Heart right ventricle (tissue), 16 donors: ENCODE results near the gene POLDIP3. TPM values are rescaled to one million over a fixed set of nuclear protein-coding genes. Genes with fewer than 3 reads are reported as not detected.
"Not testable (repeated sequence)": the region's sequence is repeated elsewhere in the genome, so short reads cannot be mapped to it uniquely, and the experiment has no call there.

ENCODE experiments used
- ATAC-seq, 8 donors: fragments of 200-7000 bp; cut with Tn5 transposase; one replicate each; pipeline ENCODE4 v1.9.1; 2020; ENCODE audit warnings: mild to moderate bottlenecking in 8 of 8, moderate library complexity in 8 of 8, moderate number of reproducible peaks in 1 of 8
- DNase-seq, 2 donors: peaks; one replicate each; pipeline ENCODE4 v3.0.0-alpha.2; 2020
- H3K27ac ChIP-seq, 10 donors: fragments of 200-600 bp; sonication (generic) in 2 of 10; one replicate each; pipeline versions ENCODE4 v1.5.0 to v1.8.0; 2020 to 2022; ENCODE audit warnings: mild to moderate bottlenecking in 3 of 10
- H3K27me3 ChIP-seq, 7 donors: fragments of 200-600 bp; one replicate each; pipeline ENCODE4 v1.8.0; 2021 to 2022; ENCODE audit warnings: mild to moderate bottlenecking in 2 of 7
- H3K36me3 ChIP-seq, 9 donors: fragments of 200-600 bp; sonication (generic) in 1 of 9; one replicate each; pipeline versions ENCODE4 v1.5.0 to v1.8.0; 2020 to 2022; ENCODE audit warnings: mild to moderate bottlenecking in 2 of 9
- H3K4me1 ChIP-seq, 9 donors: fragments of 200-600 bp; sonication (generic) in 1 of 9; one replicate each; pipeline versions ENCODE4 v1.5.0 to v1.8.0; 2020 to 2022; ENCODE audit warnings: mild to moderate bottlenecking in 4 of 9
- H3K4me3 ChIP-seq, 10 donors: fragments of 200-600 bp; sonication (generic) in 2 of 10; one replicate each; pipeline versions ENCODE4 v1.5.0 to v1.8.0; 2020 to 2022; ENCODE audit warnings: mild to moderate bottlenecking in 7 of 10, moderate library complexity in 2 of 10
- H3K9me3 ChIP-seq, 11 donors: fragments of 200-600 bp in 10 of 11; sonication (generic) in 2 of 11; one replicate each; pipeline versions ENCODE4 v1.5.0 to v1.8.0; 2013 to 2022; ENCODE audit warnings: mild to moderate bottlenecking in 2 of 11, control low read depth in 1 of 11, moderate library complexity in 1 of 11
- WGBS, 2 donors: extraction: QIAGEN DNeasy Blood & Tissue Kit; methylation state at CpG; one replicate each; pipeline ENCODE4 v1.1.7; 2013; ENCODE audit warnings: inconsistent platforms in 1 of 2; 5-methylcytosine and 5-hydroxymethylcytosine counted together
- intact Hi-C, 10 donors: fragments of 100-400 bp; cut with DNase I; formaldehyde crosslinking; loops; one replicate each; pipeline versions ENCODE4 v1.11.1 to v1.14.2; 2022
- polyA plus RNA-seq, 2 donors: library from polyadenylated mRNA; stranded (reverse); fragments of 200-250 nt; gene quantifications; one replicate each; pipeline ENCODE4 v1.2.3, GENCODE V29; 2013
- total RNA-seq, 10 donors: library from RNA; stranded (reverse); fragmentation: NEBNext Ultra II Directional in 3 of 10; extraction: Animal tissue kit (Norgen Biotek cat#: 25700) in 3 of 10; gene quantifications; one replicate each; pipeline versions ENCODE4 v1.2.1 to v1.2.4, GENCODE V29; 2021 to 2023
- TF ChIP-seq, protein P1 (sequence below), 9 donors: fragments of 200-600 bp; sonication (generic) in 2 of 9; IDR thresholded peaks; one replicate each; pipeline versions ENCODE4 v1.5.0 to v1.8.0; 2021 to 2022; ENCODE audit warnings: antibody characterized with exemption in 9 of 9, mild to moderate bottlenecking in 5 of 9, moderate library complexity in 1 of 9
- donor health status: Arrhythmogenic right ventricular cardiomyopathy.
- donor health status: ischemic (EF 13 %, LVEDD 7.1; RV severe dilation, severe dysfunction).
- donor health status: healthy with polysubstance abuse.
- donor health status: DM: no; HTN: yes; CAD: no.
- donor health status: DM: no; HTN: no; CAD: no.
- donor health status: ischemic (EF 25% LVEDD 6.9; RV normal size, moderate dysfunction).
- donor health status: ischemic (EF 25% LVEDD 5.7; RV mildly dilated, moderate dysfunction).
- donor health status: healthy.
- donor health status: DM: yes; HTN: yes; CAD: no.
- donor health status: Ischemic cardiomyopathy.
- donor health status: ischemic (EF 35%, LVEDD 5.7; RV mildly dilated, moderate dysfunction).
- donor health status: nonischemic (EF 11% LVEDD 7.7; RV severe dilation, severe dysfunction).
- donor health status: DM: yes; HTN: yes; CAD: no.
- donor health status: PGD.
- donor health status: ischemic (EF 29% LVEDD 5.4; RV normal size, mild dysfunction).
- donor health status: nonischemic (EF 23%, LVEDD 6.1; RV moderate dilation, normal function).

Gene POLDIP3
- total and polyA plus RNA-seq, 12 donors = 11.9 to 42.6 (median 32.5) TPM

DNA sequence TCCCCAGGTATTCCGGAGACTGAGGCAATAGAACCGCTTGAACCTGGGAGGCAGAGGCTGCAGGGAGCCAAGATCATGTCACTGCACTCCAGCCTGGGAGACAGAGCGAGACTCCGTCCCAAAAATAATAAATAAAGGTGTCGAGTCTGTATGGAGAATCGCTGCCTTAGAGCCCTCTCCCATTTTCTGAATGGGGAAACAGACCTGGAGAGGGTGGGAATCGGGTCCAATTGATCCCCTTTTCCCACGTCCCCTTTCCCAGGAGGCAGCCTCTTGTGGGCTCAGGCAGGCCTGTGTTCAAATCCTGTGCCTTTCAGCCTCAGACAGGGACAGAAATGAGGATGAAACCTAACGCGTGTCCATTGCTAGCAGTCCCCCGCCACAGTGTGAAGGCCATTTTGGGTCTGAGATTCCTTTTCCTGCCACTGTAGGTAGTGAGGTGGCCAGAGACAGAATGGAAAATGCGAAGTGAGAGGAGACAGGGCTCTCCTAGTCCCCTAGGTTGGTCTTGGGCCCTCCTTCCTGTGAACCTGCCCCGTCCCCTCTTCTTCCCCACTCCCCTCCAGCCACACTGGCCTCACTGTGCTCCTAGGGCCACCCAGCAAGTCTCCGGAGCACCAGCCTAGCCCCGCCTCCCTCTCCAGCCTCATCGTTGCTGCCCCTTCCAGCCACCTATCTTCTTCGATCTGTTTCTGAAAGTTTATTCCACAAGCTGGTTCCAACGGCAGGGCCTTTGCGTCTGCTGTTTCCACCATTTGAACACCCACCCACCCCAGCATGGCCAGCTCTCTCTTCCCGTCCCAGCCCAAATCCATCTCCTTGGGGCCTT lies 2.7 kb upstream of the POLDIP3 start:
- Histone ChIP-seq H3K4me1 (peaks cover 15 to 55% (median 41%) of the 10 kb centered on the region in 9 donors), H3K27ac (peak overlapping the region in 7 of 10 donors; percentile 14 to 98 (median 42)), H3K36me3 (peaks cover 0 to 32% (median 13%) of the 10 kb centered on the region in 9 donors), H3K27me3 (no peaks in the 10 kb centered on the region), H3K4me3 (no peak overlapping the region), H3K9me3 (no peaks in the 10 kb centered on the region)
- TF ChIP-seq, protein P1, sequence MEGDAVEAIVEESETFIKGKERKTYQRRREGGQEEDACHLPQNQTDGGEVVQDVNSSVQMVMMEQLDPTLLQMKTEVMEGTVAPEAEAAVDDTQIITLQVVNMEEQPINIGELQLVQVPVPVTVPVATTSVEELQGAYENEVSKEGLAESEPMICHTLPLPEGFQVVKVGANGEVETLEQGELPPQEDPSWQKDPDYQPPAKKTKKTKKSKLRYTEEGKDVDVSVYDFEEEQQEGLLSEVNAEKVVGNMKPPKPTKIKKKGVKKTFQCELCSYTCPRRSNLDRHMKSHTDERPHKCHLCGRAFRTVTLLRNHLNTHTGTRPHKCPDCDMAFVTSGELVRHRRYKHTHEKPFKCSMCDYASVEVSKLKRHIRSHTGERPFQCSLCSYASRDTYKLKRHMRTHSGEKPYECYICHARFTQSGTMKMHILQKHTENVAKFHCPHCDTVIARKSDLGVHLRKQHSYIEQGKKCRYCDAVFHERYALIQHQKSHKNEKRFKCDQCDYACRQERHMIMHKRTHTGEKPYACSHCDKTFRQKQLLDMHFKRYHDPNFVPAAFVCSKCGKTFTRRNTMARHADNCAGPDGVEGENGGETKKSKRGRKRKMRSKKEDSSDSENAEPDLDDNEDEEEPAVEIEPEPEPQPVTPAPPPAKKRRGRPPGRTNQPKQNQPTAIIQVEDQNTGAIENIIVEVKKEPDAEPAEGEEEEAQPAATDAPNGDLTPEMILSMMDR (IDR thresholded peaks at IDR 0.05) = no peak
- WGBS, 2 donors = 63 to 65% methylated on average over 20 of the region's 20 CpGs
- ATAC-seq = no peak
- no peak for DNase-seq
- intact Hi-C loops = loop anchor here in 2 of 10 donors (2.0 to 10.0 kb wide), 2 partner anchors 27 to 103 kb away; partner anchors contain the start of gene RRP7A (in 1 of the 2)

DNA sequence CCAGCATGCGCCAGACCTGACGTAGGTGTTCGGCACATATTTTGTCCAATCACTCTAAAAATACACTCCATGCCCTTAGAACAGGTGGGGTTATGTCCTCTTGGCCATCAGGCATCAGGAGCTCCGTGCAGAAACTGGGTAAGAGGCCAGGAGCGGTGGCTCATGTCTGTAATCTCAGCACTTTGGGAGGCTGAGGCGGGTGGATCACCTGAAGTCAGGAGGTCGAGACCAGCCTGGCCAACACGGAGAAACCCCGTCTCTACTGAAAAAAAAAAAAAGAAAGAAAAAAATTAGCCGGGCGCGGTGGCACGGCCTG lies 1.1 kb upstream of the POLDIP3 start:
- WGBS, 2 donors = 20 to 22% methylated on average over 13 of the region's 13 CpGs
- not testable (repeated sequence) for H3K9me3 ChIP-seq, H3K27me3 ChIP-seq, DNase-seq
- Histone ChIP-seq H3K27ac (peak overlapping the region; percentile 79 to 99 (median 97)), H3K4me1 (peaks cover 10 to 57% (median 48%) of the 10 kb centered on the region in 9 donors), H3K4me3 (peak overlapping the region in 8 of 10 donors; percentile 9 to 93 (median 84)), H3K36me3 (peaks cover 0 to 39% (median 13%) of the 10 kb centered on the region in 9 donors)
- intact Hi-C loops = loop anchor here in 3 of 10 donors (2.0 to 10.0 kb wide), 2 partner anchors 29 to 101 kb away; partner anchors contain the start of gene RRP7A (in 1 of the 3)
- ATAC-seq = peak in 5 of 8 donors; percentile 0 to 32 (median 0)

DNA sequence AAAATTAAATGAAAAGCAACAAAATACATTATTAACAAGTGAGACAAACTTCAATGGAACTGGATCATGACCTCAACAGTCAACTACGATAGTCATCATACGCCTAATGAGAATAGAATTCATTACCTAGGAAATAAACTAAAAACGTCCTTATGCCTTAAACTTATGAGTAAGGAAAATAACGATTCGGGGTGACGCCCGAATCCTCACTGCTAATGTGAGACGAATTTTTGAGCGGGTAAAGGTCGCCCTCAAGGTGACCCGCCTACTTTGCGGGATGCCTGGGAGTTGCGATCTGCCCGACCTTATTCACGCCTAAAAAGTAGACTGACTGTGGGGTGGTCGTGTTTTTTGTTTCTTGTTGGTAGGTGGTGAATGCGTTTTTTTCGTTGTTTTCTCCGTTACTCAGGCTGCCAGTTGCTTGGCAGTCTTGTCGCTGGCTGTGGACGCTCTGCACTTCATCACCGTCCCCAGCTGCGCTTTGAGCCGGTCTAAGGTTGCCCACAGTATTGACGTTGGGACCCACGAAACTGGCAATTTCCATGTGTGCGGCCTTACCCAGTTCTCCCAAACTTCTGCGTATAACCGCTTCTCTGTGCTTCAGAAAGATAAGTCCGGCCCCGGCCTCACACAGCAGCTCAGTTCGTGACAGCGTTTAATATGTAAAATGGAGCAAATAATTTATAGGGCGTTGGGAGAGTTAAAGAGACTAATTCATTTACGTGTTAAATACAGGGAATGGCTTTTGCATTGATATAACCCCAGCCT lies 593 bp upstream of the POLDIP3 start:
- no peaks in the 10 kb centered on the region for H3K27me3 ChIP-seq
- intact Hi-C loops = loop anchor here in 2 of 10 donors (2.0 to 10.0 kb wide), 2 partner anchors 30 to 100 kb away; partner anchors contain the start of gene RRP7A (in 1 of the 2)
- ATAC-seq (peak; percentile 64 to 85 (median 76)), DNase-seq (peak; percentile 77 to 91)
- TF ChIP-seq, protein P1 (IDR thresholded peaks at IDR 0.05) = no peak
- peak overlapping the region; percentile 79 to 99 (median 97) for H3K27ac ChIP-seq
- H3K9me3 ChIP-seq = no peaks in the 10 kb centered on the region
- H3K4me1 ChIP-seq = peaks cover 10 to 63% (median 53%) of the 10 kb centered on the region in 9 donors
- H3K4me3 ChIP-seq = peak overlapping the region in 9 of 10 donors; percentile 9 to 93 (median 83)
- peaks cover 0 to 36% (median 13%) of the 10 kb centered on the region in 9 donors for H3K36me3 ChIP-seq
- 0% methylated on average over 35 of the region's 35 CpGs for WGBS, 2 donors

DNA sequence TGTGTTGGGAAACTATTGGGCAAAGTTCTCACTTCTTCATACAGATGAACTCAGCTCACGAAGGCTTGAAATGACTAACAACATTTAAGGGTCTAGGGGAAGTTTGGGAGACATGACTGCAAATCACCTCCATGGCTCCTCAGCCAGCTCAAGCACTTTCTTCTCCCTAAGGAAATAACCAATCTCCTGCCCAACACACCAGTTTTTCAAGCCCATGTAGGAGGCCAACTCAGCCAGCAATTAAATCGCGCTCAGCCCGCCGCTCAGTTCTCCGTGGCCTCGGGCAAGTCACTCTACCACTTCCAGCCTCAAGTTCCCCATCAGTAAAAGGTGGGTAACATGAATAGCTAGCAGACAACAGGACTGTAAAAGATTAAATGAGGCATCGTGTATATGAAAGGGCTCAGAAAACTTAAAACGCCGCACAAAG lies 796 bp downstream of the POLDIP3 start:
- peaks cover 10 to 77% (median 67%) of the 10 kb centered on the region in 9 donors for H3K4me1 ChIP-seq
- peak overlapping the region; percentile 79 to 99 (median 97) for H3K27ac ChIP-seq

More for the DNA sequence above, 796 bp downstream of the POLDIP3 start:
- Histone ChIP-seq H3K36me3 (peaks cover 0 to 27% (median 4%) of the 10 kb centered on the region in 9 donors), H3K4me3 (peak overlapping the region; percentile 57 to 93 (median 84)), H3K27me3 (no peaks in the 10 kb centered on the region), H3K9me3 (no peaks in the 10 kb centered on the region)
- intact Hi-C loops = loop anchor here in 2 of 10 donors (2.0 to 10.0 kb wide), 2 partner anchors 31 to 99 kb away; partner anchors contain the start of gene RRP7A (in 1 of the 2)
- WGBS, 2 donors = 0 to 1% methylated on average over 10 of the region's 10 CpGs
- no peak for ATAC-seq
- TF ChIP-seq, protein P1 (IDR thresholded peaks at IDR 0.05) = no peak
- no peak for DNase-seq
